ENCODE data around the gene PARD3. TPM values are rescaled to one million over a fixed set of nuclear protein-coding genes. Genes with fewer than 3 reads are reported as not detected.
"Not testable (repeated sequence)": the region's sequence is repeated elsewhere in the genome, so short reads cannot be mapped to it uniquely, and the experiment has no call there.

PARD3 gene
- 48.3 and 52.9 TPM in 2 replicates for total RNA-seq (2014; rRNA removed; shearing (Covaris generic))

GRCh38 chr10:34815185-34816084 lies at the start of gene PARD3:
Gene PARD3, minus strand, starts transcription at chr10:34815296. Its CDS starts 301 bp downstream, at chr10:34814995.
- peak; percentile 39 for DNase-seq (ENCODE audit: low spot score)

GRCh38 chr10:34864149-34865067 lies 49.3 kb upstream of the PARD3 start:
- DNase-seq (ENCODE audit: low spot score), result no peak

GRCh38 chr10:34862892-34863291 lies 47.8 kb upstream of the PARD3 start:
- DNase-seq (ENCODE audit: low spot score), result no peak

GRCh38 chr10:34861293-34862021 lies 46.4 kb upstream of the PARD3 start:
- DNase-seq (ENCODE audit: low spot score), result no peak

GRCh38 chr10:34859170-34859569 lies 44.1 kb upstream of the PARD3 start:
- DNase-seq (ENCODE audit: low spot score), result no peak

GRCh38 chr10:34858003-34858402 lies 42.9 kb upstream of the PARD3 start:
- DNase-seq (ENCODE audit: low spot score), result no peak

- DNase-seq (ENCODE audit: low spot score), result peak; percentile 30
These were observed 39.1 kb upstream of the PARD3 start for GRCh38 chr10:34854147-34854601.

- no peak for DNase-seq (ENCODE audit: low spot score)
These were observed 38.3 kb upstream of the PARD3 start for GRCh38 chr10:34853357-34853756.

GRCh38 chr10:34850558-34850957 lies 35.5 kb upstream of the PARD3 start:
- DNase-seq (ENCODE audit: low spot score), result no peak

- no peak for DNase-seq (ENCODE audit: low spot score)
These were observed 34.9 kb upstream of the PARD3 start for GRCh38 chr10:34850036-34850435.

- DNase-seq (ENCODE audit: low spot score), result no peak
These were observed 30.0 kb upstream of the PARD3 start for GRCh38 chr10:34845070-34845469.

- DNase-seq (ENCODE audit: low spot score), result no peak
These were observed 29.4 kb upstream of the PARD3 start for GRCh38 chr10:34844448-34844847.

- not testable (repeated sequence) for DNase-seq (ENCODE audit: low spot score)
These were observed 28.4 kb upstream of the PARD3 start for GRCh38 chr10:34843470-34843869.

- DNase-seq (ENCODE audit: low spot score), result no peak
These were observed 23.3 kb upstream of the PARD3 start for GRCh38 chr10:34838366-34838900.

- DNase-seq (ENCODE audit: low spot score), result no peak
These were observed 20.9 kb upstream of the PARD3 start for GRCh38 chr10:34835908-34836508.

GRCh38 chr10:34834274-34834673 lies 19.2 kb upstream of the PARD3 start:
- DNase-seq (ENCODE audit: low spot score), result no peak

- no peak for DNase-seq (ENCODE audit: low spot score)
These were observed 15.2 kb upstream of the PARD3 start for GRCh38 chr10:34830217-34830822.

- no peak for DNase-seq (ENCODE audit: low spot score)
These were observed 12.0 kb upstream of the PARD3 start for GRCh38 chr10:34826857-34827766.

GRCh38 chr10:34826221-34826620 lies 11.1 kb upstream of the PARD3 start:
- DNase-seq (ENCODE audit: low spot score), result no peak

All from A172 (cell line).